Measurements from ENCODE around the gene GJC2. TPM values are rescaled to one million over a fixed set of nuclear protein-coding genes. Genes with fewer than 3 reads are reported as not detected.
A peak's percentile ranks its signal among the peaks of the same experiment; 100 is the strongest.
"Not testable (repeated sequence)": the region's sequence is repeated elsewhere in the genome, so short reads cannot be mapped to it uniquely, and the experiment has no call there.

Gene GJC2
- total RNA-seq, 2 experiments from 2014 or later = 0.41 to 0.57 TPM

- H3K4me1 Mint-ChIP-seq (ENCODE audit: low read depth) = peaks cover 6% of the 10 kb centered on the region
- no peak overlapping the region for H3K4me3 Mint-ChIP-seq
- no peak overlapping the region for H3K27ac Mint-ChIP-seq
- no peaks in the 10 kb centered on the region for H3K36me3 Mint-ChIP-seq
- intact Hi-C loops (cut with micrococcal nuclease) = no loop called here
- POLR2A ChIA-PET = interaction anchor here (1.2 kb wide), 1 partner anchor 103 kb away, joined by 3 read pairs; no protein-coding TSS in a partner anchor
- DNase-seq = no peak
- CTCF ChIA-PET = interaction anchor here (1.0 to 1.4 kb wide), 2 partner anchors 8 to 173 kb away, joined by 3 to 8 read pairs; partner anchors contain the start of gene IBA57
- H3K9me3 Mint-ChIP-seq = no peaks in the 10 kb centered on the region
- no peaks in the 10 kb centered on the region for H3K27me3 Mint-ChIP-seq
Measured at GRCh38 chr1:228172591-228173527, 23.1 kb downstream of the GJC2 start.

GRCh38 chr1:228173528-228174481 lies 24.1 kb downstream of the GJC2 start:
- H3K9me3 Mint-ChIP-seq; intact Hi-C loops (cut with micrococcal nuclease); H3K27me3 Mint-ChIP-seq; H3K4me3 Mint-ChIP-seq; H3K27ac Mint-ChIP-seq; H3K36me3 Mint-ChIP-seq; H3K4me1 Mint-ChIP-seq (ENCODE audit: low read depth): not testable (repeated sequence)
- ChIA-PET POLR2A (interaction anchor here (1.2 to 1.3 kb wide), 2 partner anchors 8 to 102 kb away, joined by 3 to 4 read pairs; partner anchors contain the start of gene IBA57), CTCF (interaction anchor here (0.5 to 1.4 kb wide), 3 partner anchors 9 to 298 kb away, joined by 3 to 8 read pairs (median 3); partner anchors contain the start of gene IBA57)
- DNase-seq = peak; percentile 41

GRCh38 chr1:228174482-228175315 lies 25.0 kb downstream of the GJC2 start:
- POLR2A ChIA-PET = interaction anchor here (1.2 to 1.3 kb wide), 2 partner anchors 9 to 101 kb away, joined by 3 to 4 read pairs; partner anchors contain the start of gene IBA57
- peak; percentile 45 for DNase-seq
- Mint-ChIP-seq H3K9me3 (no peaks in the 10 kb centered on the region), H3K27me3 (no peaks in the 10 kb centered on the region), H3K36me3 (no peaks in the 10 kb centered on the region), H3K27ac (no peak overlapping the region), H3K4me3 (no peak overlapping the region), H3K4me1 (ENCODE audit: low read depth) (peaks cover 2% of the 10 kb centered on the region)
- CTCF ChIA-PET = interaction anchor here (0.7 to 1.4 kb wide), 2 partner anchors 9 to 283 kb away, joined by 3 to 8 read pairs; partner anchors contain the start of gene IBA57
- intact Hi-C loops (cut with micrococcal nuclease) = no loop called here

- POLR2A ChIA-PET = no interaction called here
- intact Hi-C loops (cut with micrococcal nuclease) = no loop called here
- CTCF ChIA-PET = no interaction called here
Measured at GRCh38 chr1:228175316-228176023, 25.7 kb downstream of the GJC2 start.

GRCh38 chr1:228176024-228176395 lies 26.3 kb downstream of the GJC2 start:
- ChIA-PET CTCF (no interaction called here), POLR2A (no interaction called here)
- Mint-ChIP-seq H3K4me3 (no peak overlapping the region), H3K9me3 (no peaks in the 10 kb centered on the region), H3K27me3 (no peaks in the 10 kb centered on the region), H3K4me1 (ENCODE audit: low read depth) (peaks cover 2% of the 10 kb centered on the region), H3K36me3 (no peaks in the 10 kb centered on the region), H3K27ac (no peak overlapping the region)
- no peak for DNase-seq
- intact Hi-C loops (cut with micrococcal nuclease) = no loop called here

More at GRCh38 chr1:228175316-228176023, 25.7 kb downstream of the GJC2 start:
- H3K27me3 Mint-ChIP-seq = no peaks in the 10 kb centered on the region
- DNase-seq = no peak
- H3K27ac Mint-ChIP-seq = no peak overlapping the region
- no peaks in the 10 kb centered on the region for H3K36me3 Mint-ChIP-seq
- no peak overlapping the region for H3K4me3 Mint-ChIP-seq
- H3K4me1 Mint-ChIP-seq (ENCODE audit: low read depth) = peaks cover 2% of the 10 kb centered on the region
- no peaks in the 10 kb centered on the region for H3K9me3 Mint-ChIP-seq

GRCh38 chr1:228176461-228177182 lies 26.9 kb downstream of the GJC2 start:
- no peaks in the 10 kb centered on the region for H3K36me3 Mint-ChIP-seq
- CTCF ChIA-PET = interaction anchor here (0.6 kb wide), 1 partner anchor 8 kb away, joined by 3 read pairs; no protein-coding TSS in a partner anchor
- POLR2A ChIA-PET = no interaction called here
- DNase-seq = no peak
- H3K27ac Mint-ChIP-seq = no peak overlapping the region
- peaks cover 2% of the 10 kb centered on the region for H3K4me1 Mint-ChIP-seq (ENCODE audit: low read depth)
- no peak overlapping the region for H3K4me3 Mint-ChIP-seq
- no peaks in the 10 kb centered on the region for H3K27me3 Mint-ChIP-seq
- no peaks in the 10 kb centered on the region for H3K9me3 Mint-ChIP-seq
- intact Hi-C loops (cut with micrococcal nuclease) = no loop called here

- H3K36me3 Mint-ChIP-seq = no peaks in the 10 kb centered on the region
- H3K4me3 Mint-ChIP-seq = no peak overlapping the region
- H3K27me3 Mint-ChIP-seq = no peaks in the 10 kb centered on the region
- intact Hi-C loops (cut with micrococcal nuclease) = no loop called here
- no peak for DNase-seq
- peaks cover 2% of the 10 kb centered on the region for H3K4me1 Mint-ChIP-seq (ENCODE audit: low read depth)
- H3K27ac Mint-ChIP-seq = no peak overlapping the region
- no peaks in the 10 kb centered on the region for H3K9me3 Mint-ChIP-seq
- CTCF ChIA-PET = interaction anchor here (0.6 to 1.0 kb wide), 2 partner anchors 9 to 12 kb away, joined by 3 read pairs; no protein-coding TSS in a partner anchor
- POLR2A ChIA-PET = no interaction called here
Measured at GRCh38 chr1:228177183-228177475, 27.4 kb downstream of the GJC2 start.

- DNase-seq = no peak
- no peaks in the 10 kb centered on the region for H3K36me3 Mint-ChIP-seq
- H3K9me3 Mint-ChIP-seq = no peaks in the 10 kb centered on the region
- no peaks in the 10 kb centered on the region for H3K27me3 Mint-ChIP-seq
- ChIA-PET CTCF (interaction anchor here (1.0 kb wide), 1 partner anchor 13 kb away, joined by 3 read pairs; no protein-coding TSS in a partner anchor), POLR2A (no interaction called here)
- no peaks in the 10 kb centered on the region for H3K4me1 Mint-ChIP-seq (ENCODE audit: low read depth)
- no peak overlapping the region for H3K4me3 Mint-ChIP-seq
- H3K27ac Mint-ChIP-seq = no peak overlapping the region
- intact Hi-C loops (cut with micrococcal nuclease) = no loop called here
Measured at GRCh38 chr1:228177721-228178710, 28.3 kb downstream of the GJC2 start.

GRCh38 chr1:228178737-228179684 lies 29.3 kb downstream of the GJC2 start:
- Mint-ChIP-seq H3K27me3 (no peaks in the 10 kb centered on the region), H3K9me3 (no peaks in the 10 kb centered on the region), H3K36me3 (no peaks in the 10 kb centered on the region), H3K4me3 (no peak overlapping the region), H3K27ac (no peak overlapping the region), H3K4me1 (ENCODE audit: low read depth) (no peaks in the 10 kb centered on the region)
- POLR2A ChIA-PET = no interaction called here
- no peak for DNase-seq
- intact Hi-C loops (cut with micrococcal nuclease) = no loop called here
- CTCF ChIA-PET = no interaction called here

Measured in activated CD4-positive, alpha-beta memory T cell treated with anti-CD3 and anti-CD28 coated beads for 36 hours (primary cell).